ENCODE measurements around the gene SLC7A14.
"Not testable (repeated sequence)": the region's sequence is repeated elsewhere in the genome, so short reads cannot be mapped to it uniquely, and the experiment has no call there.

The SLC7A14 gene

GRCh38 chr3:170593634-170594033 is 7.8 kb upstream of the SLC7A14 start:
- no peak for DNase-seq (ENCODE audit: low spot score)

- DNase-seq (ENCODE audit: low spot score), result no peak
Measured at GRCh38 chr3:170589113-170589512, 3.2 kb upstream of the SLC7A14 start.

DNA sequence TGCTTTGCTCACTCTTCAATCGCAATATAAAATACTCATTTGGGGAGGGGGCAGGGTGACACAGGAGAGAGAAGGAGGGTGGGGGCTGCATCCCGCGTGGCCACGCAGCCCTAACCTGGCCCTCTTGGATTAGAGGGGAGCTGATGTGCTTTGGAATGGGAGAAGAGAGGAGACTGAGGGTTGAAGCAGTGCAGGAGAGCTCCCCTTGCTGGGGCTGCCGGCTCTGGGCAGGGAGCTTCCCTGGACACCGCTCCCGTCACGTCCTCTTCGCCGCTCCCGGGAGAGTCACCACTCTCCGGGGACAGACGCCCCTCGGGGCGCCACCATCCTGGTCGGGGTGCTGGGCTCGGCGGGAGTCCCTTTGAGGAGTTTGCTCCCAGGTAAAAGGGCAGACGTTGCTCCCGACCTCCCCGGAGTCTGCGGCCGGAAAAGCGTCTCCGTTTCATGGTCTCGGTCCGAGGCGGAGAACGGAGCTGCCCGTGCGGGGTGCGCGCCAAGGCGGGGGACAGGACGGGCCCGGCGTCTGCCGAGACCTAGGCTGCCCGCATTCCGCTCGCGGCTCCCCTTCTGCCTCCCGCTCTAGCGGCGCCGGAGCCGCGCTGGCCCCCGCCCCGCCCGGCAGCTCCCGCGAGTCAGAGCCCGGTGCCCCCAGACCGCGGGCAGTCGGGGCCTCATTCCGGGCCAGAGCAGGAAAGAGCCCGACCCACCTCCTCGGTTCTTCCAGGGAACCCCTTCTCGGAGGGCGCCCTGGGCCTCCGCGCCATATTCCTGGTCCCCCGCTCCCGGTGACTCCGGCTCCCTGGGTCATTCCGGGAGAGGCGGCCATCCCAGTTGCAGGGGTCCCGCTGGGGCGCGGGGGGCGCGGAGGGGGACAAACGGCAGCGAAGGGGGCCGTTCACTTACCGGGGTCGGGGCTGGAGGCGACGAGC is 603 bp downstream of the SLC7A14 start:
- DNase-seq (ENCODE audit: low spot score), result no peak

DNA sequence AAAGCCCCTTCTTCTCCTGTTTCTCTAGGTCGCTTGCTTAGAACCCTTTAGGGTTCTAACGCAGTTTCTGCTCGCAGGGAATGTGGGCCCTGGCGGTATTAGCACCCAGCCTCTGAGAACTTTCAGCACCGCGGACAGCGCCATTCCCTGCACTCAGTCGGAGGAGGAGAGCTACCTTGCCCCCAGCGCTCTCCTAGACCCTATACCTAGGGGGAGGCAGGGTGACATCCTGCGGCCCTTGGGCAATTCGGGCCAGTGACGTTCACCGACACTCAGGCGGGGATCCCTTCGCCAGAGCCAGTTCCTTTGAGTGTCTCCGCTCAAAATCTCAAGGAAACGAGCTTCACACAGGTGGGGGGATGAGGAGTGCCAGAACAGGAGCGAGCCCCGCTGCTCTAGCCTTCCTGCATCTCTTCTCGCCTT is 1.3 kb downstream of the SLC7A14 start:
- DNase-seq (ENCODE audit: low spot score), result no peak

DNA sequence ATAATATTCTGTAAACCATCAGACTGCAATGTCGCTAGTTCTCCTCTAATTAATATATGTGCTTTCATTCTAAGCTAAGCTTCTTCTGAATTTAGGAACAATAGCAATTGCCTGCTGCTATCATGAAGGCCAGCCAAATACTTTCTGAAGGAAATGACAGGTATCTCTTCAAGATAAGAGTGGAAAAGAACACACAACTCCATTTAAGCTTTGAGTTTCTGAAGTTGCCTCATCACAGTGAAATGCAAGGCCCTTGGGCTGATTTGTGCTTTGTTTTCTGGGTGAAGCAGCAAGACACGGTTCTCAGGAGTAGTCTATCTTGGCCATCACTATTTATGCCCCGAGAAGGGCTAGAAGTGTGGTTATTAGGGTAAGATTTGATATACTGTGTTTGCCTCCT is 6.2 kb downstream of the SLC7A14 start:
- no peak for DNase-seq (ENCODE audit: low spot score)

GRCh38 chr3:170572665-170573253 is 13.1 kb downstream of the SLC7A14 start:
- no peak for DNase-seq (ENCODE audit: low spot score)

- DNase-seq (ENCODE audit: low spot score), result not testable (repeated sequence)
Measured at GRCh38 chr3:170567598-170567997, 18.3 kb downstream of the SLC7A14 start.

GRCh38 chr3:170566413-170566812 is 19.5 kb downstream of the SLC7A14 start:
- DNase-seq (ENCODE audit: low spot score), result no peak

- DNase-seq (ENCODE audit: low spot score), result no peak
Measured at GRCh38 chr3:170565495-170565894, 20.4 kb downstream of the SLC7A14 start.

GRCh38 chr3:170564664-170565063 is 21.2 kb downstream of the SLC7A14 start:
- DNase-seq (ENCODE audit: low spot score), result no peak

DNA sequence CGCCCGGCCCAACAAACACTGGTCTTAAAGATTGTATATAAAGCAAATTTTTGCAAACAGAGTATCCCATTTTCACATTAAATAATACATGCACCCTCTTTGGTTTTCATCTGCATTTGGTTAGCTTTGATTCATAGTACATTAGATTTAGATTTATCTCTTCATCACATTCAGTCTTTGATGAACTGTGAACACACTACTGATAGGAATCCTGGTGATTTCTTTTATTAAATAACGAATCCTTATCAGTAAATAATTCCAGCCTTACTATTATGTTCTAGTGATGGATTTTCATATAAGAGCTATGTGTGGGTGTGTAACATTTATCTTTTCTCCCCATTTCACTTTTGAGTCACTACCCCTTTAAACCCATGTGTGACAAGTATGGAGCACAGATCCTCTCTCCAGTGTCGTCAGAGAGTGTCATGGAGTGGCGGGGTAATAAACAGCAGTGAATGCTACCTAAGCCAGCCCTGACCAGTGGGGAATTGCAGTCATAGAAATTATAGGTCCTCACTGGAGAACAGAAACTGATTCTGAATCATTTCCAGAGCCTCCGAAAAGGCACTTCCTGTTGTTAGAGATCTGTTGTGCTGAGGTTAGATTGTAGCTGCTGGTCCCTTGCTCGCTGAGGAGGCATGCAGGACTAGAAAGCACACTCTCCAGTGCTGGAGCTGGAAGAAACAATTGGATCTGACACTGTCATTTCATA is 22.0 kb downstream of the SLC7A14 start:
- DNase-seq (ENCODE audit: low spot score), result no peak

DNA sequence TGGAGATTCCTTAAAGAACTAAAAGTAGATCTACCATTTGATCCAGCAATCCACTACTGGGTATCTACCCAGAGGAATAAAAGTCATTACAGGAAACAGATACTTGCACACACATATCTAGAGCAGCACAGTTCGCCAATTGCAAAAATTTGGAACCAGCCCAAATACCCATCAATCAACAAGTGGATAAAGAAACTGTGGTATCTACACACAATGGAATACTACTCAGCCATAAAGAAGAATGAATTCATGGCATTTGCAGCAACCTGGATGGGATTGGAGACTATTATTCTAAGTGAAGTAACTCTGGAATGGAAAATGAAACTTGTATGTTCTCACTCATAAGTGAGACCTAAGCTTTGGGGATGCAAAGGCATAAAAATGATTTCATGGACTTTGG is 23.8 kb downstream of the SLC7A14 start:
- DNase-seq (ENCODE audit: low spot score), result no peak

DNA sequence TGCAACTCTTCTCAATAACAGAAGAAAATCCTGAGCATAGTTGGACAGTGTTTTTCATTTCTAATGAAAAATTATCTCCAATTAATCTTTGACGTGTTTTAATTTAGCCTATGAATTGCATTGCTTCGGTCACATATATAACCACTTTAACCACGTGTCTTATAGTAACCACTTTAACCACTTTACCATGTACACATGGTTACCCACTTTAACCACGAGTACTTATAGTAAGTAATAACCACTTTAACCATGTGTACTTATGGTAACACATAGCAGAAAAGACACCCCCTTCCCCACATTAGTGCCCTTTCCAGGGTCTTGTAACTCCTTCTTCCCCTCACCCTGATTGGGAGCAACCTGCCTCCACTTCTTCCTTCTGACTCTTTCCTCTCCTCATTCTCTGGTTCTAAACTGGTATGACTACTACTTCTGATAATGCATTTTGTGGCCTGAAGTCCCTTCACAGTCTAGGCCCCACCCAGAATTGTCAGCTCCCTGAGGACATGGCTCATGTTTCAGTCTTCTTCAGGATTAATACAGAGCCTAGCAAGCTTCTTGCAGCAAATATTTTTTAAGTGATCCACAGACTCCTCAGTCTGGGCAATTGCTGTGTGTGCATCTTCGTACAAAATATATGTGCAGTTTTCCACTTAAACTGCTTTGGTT is 25.0 kb downstream of the SLC7A14 start:
- DNase-seq (ENCODE audit: low spot score), result no peak

DNA sequence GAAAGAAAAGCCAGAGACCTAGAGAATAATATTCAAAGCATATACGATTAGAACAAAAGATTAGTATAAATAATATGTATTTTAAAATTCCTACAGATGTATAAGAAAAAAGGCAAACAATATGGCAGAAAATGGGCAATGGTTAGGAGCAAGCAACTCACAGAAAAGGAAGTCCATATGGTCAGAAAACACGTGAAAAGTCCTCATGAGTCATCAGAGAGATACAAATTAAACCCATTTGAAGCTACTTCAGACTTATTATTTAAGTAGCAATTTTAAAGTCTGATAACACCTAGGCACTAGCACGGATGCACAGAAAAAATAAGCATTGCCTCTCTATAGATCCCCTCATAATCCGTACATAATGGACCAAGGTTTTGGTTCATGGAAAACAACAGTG is 25.6 kb downstream of the SLC7A14 start:
- no peak for DNase-seq (ENCODE audit: low spot score)

DNA sequence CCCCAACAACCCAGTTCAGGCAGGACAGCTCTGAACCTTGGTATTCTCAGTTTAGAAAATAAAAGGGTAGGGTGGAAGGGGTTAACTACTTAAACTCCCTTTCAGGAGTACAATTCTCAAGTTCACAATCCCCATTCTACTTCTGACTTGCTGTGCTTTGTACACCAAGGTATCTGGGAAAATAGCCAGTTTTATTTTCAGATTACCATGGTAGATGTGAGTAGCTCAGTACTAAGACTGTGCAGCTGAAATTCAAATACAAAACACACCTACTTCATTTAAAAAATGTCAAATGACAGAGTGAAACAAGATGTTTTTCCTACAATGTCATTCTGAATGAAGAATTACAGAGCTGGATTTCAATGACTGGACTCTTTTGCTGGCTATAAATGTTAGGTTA is 27.4 kb downstream of the SLC7A14 start:
- no peak for DNase-seq (ENCODE audit: low spot score)

GRCh38 chr3:170555329-170555728 is 30.5 kb downstream of the SLC7A14 start:
- DNase-seq (ENCODE audit: low spot score), result no peak

- DNase-seq (ENCODE audit: low spot score), result no peak
Measured at GRCh38 chr3:170553788-170554757, 31.8 kb downstream of the SLC7A14 start.

DNA sequence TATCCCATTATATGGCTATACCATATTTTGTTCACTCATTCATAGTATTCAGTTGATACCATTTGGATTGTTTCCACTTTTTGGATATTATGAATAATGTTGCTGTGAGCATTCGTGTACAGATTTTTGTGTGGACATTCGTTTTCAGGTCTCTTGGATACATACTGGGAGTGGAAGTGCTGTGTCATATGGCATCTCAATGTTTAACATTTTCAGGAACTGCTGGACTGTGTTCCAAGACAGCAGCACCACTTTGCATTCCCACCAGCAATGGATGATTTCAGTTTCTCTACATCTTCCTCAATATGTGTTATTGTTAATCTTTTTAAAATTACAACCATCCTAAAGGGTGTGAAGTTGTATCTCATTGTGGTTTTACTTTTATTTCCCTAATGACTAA is 34.6 kb downstream of the SLC7A14 start:
- no peak for DNase-seq (ENCODE audit: low spot score)

- no peak for DNase-seq (ENCODE audit: low spot score)
Measured at GRCh38 chr3:170542704-170543103, 43.2 kb downstream of the SLC7A14 start.

DNA sequence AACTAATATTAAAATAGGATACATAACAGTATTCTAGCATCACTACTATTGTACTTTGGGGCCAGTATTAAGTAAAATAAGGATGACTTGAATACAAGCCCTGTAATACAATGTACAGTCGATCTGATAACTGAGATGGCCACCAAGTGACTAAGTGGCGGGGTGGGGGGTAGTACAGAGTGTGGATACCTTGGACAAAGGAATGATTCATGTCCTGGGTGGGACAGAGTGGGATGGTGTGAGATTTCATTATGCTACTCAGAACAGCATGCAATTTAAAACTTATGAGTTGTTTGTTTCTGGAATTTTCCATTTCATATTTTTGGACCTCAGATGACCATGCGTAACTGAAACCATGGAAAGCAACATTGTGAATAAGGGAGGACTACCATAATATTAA is 46.0 kb downstream of the SLC7A14 start:
- DNase-seq (ENCODE audit: low spot score), result no peak

DNA sequence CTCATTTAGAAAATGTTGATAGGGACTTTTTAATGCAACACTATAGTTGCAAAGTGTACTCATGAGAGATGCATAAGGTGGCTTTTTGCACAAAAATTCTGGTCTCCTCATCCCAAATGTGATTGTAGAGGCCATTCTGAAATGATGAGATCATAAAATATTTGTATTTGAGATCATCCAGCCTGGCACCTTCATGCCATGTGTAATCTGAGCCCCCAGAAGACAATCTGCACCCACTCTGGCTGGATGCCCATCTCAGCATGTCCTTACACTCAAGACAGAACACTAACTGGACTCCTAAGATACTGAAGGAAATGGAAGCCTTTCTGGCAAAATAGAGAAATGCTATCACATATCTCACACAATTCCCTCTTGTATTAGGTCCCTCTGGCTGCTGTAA is 49.2 kb downstream of the SLC7A14 start:
- DNase-seq (ENCODE audit: low spot score), result no peak
